ENCODE measurements around the gene BIN1. TPM values are rescaled to one million over a fixed set of nuclear protein-coding genes. Genes with fewer than 3 reads are reported as not detected.
A peak's percentile ranks its signal among the peaks of the same experiment; 100 is the strongest.

BIN1 gene
- total and polyA plus RNA-seq, 2 of the 4 experiments (the other 2 are of a cell fraction): 18.1 to 25.7 TPM

DNA sequence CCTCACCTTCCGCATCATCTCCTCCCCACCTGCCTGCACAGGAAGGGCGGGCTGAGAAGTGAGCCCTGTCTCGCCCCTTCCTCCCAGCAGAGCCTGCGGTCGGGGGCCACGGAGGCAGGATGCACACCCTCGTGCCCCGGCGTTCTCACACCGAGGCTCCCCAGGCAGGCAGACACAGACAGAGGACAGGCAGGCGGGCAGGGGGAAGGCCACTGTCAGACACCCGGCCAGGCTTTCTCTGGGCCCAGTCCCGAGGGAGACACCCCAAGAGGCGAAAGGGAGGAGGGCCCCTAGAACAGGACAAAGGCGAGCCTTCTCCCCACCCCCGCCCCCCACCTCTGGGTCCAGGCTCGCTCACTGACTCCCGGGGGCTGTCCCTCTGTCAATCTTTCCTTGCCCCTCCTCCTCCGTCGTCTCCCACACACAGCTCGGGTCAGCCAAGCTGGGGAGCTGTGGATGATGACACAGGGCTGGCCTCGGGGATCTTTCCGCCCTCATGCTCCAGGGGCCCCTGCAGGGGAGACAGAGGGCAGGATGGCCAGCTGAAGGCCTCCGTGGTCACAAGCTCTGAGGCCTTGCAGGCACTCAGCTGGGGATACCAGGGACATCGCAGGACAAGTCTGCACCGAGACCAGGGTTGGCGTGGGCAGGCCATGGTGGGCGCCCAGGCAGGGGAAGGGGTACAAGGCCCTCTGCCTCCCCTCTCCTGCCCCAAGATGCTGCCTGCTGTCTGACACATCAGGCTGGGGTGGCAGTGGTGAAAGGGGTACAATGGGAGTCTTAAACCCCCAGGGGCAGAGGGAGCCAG lies 24.9 kb downstream of the BIN1 start:
- H3K4me1 ChIP-seq (ENCODE audit: control insufficient read depth, insufficient read depth, low read length): peaks cover 53% of the 10 kb centered on the region
- H3K23ac ChIP-seq (ENCODE audit: low read depth, low read length): 0 out of 2 replicates have a peak overlapping the region, but pooled peaks have one; percentile 27
- H2AK9ac ChIP-seq (replicated peaks; ENCODE audit: low read depth, low read length, poor library complexity): peak overlapping the region; percentile 69
- H2BK120ac ChIP-seq (ENCODE audit: low read depth, low read length): peak overlapping the region; percentile 44
- in situ Hi-C loops (cut with MboI; ENCODE audit: low sequenced_read_pairs) (no loop called here), dilution Hi-C loops (cut with HindIII; ENCODE audit: low sequenced_read_pairs, unreplicated experiment) (no loop called here), intact Hi-C loops (cut with micrococcal nuclease) (loop anchor here (5.0 kb wide), 2 partner anchors 65 to 210 kb away; partner anchors contain the start of gene ERCC3)
- ATAC-seq (ENCODE audit: low read depth) (no peak), DNase-seq (peak; percentile 11)
- peak overlapping the region; percentile 37; the same call in 1 of the 2 replicates for H4K91ac ChIP-seq (ENCODE audit: insufficient read depth, low read depth, low read length)
- H3K27ac ChIP-seq (ENCODE audit: insufficient read depth, low read length): peak overlapping the region; percentile 33; the same call in 1 of the 2 replicates
- peak overlapping the region; percentile 27 for H2AFZ ChIP-seq (replicated peaks; ENCODE audit: low read length, poor library complexity)
- peaks cover 54% of the 10 kb centered on the region; the same call in 1 of the 2 replicates for H4K20me1 ChIP-seq (ENCODE audit: insufficient read depth, low read length)
- H3K18ac ChIP-seq (ENCODE audit: low read depth, low read length): peak overlapping the region; percentile 38; the same call in 1 of the 2 replicates
- peak overlapping the region; percentile 56; the same call in 1 of the 2 replicates for H3K14ac ChIP-seq (replicated peaks; ENCODE audit: low read depth, low read length)
- WGBS, 2 experiments (ENCODE audit: extremely low coverage in 2 of 2, insufficient read length in 1 of 2): 36% methylated on average over 9 of the region's 28 CpGs; no CpG with 5 or more reads in 1 of the 2 experiments
- no peak overlapping the region for H3K4me3 ChIP-seq (ENCODE audit: insufficient read depth, low read depth, low read length)
- no peaks in the 10 kb centered on the region for H3K36me3 ChIP-seq (ENCODE audit: control insufficient read depth, insufficient read depth, low read length)
- H4K5ac ChIP-seq (ENCODE audit: low read depth, low read length): peak overlapping the region; percentile 47; the same call in 1 of the 2 replicates
- no peak for TF ChIP-seq CHD1 (IDR thresholded peaks at IDR 0.05; ENCODE audit: low read depth, low read length)
- TF ChIP-seq RCOR1 (IDR thresholded peaks at IDR 0.05; ENCODE audit: insufficient replicate concordance, low read length): no peak
- no peak for TF ChIP-seq SMC3 (IDR thresholded peaks at IDR 0.05; ENCODE audit: low read depth, low read length)
- no peak for TF ChIP-seq NFE2L2 (IDR thresholded peaks at IDR 0.05; ENCODE audit: low read depth, low read length)
- no peak for TF ChIP-seq MXI1 (IDR thresholded peaks at IDR 0.05; ENCODE audit: borderline replicate concordance, low read depth, low read length)
- no peak for TF ChIP-seq BHLHE40 (IDR thresholded peaks at IDR 0.05; ENCODE audit: low read depth, low read length)
- TF ChIP-seq, protein P1, sequence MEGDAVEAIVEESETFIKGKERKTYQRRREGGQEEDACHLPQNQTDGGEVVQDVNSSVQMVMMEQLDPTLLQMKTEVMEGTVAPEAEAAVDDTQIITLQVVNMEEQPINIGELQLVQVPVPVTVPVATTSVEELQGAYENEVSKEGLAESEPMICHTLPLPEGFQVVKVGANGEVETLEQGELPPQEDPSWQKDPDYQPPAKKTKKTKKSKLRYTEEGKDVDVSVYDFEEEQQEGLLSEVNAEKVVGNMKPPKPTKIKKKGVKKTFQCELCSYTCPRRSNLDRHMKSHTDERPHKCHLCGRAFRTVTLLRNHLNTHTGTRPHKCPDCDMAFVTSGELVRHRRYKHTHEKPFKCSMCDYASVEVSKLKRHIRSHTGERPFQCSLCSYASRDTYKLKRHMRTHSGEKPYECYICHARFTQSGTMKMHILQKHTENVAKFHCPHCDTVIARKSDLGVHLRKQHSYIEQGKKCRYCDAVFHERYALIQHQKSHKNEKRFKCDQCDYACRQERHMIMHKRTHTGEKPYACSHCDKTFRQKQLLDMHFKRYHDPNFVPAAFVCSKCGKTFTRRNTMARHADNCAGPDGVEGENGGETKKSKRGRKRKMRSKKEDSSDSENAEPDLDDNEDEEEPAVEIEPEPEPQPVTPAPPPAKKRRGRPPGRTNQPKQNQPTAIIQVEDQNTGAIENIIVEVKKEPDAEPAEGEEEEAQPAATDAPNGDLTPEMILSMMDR (conservative IDR thresholded peaks at IDR 0.05; ENCODE audit: low read depth, low read length): no peak
- TF ChIP-seq RFX5 (IDR thresholded peaks at IDR 0.05; ENCODE audit: low read depth, low read length): no peak
- no peak for TF ChIP-seq CEBPB (IDR thresholded peaks at IDR 0.05; ENCODE audit: low read depth, low read length)
- TF ChIP-seq FOS (IDR thresholded peaks at IDR 0.05; ENCODE audit: low read depth, low read length): no peak
- TF ChIP-seq RAD21 (IDR thresholded peaks at IDR 0.05; ENCODE audit: low read length): no peak
- TF ChIP-seq MAFK (IDR thresholded peaks at IDR 0.05; ENCODE audit: low read depth, low read length): no peak
- TF ChIP-seq, protein P2, sequence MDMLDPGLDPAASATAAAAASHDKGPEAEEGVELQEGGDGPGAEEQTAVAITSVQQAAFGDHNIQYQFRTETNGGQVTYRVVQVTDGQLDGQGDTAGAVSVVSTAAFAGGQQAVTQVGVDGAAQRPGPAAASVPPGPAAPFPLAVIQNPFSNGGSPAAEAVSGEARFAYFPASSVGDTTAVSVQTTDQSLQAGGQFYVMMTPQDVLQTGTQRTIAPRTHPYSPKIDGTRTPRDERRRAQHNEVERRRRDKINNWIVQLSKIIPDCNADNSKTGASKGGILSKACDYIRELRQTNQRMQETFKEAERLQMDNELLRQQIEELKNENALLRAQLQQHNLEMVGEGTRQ (IDR thresholded peaks at IDR 0.05; ENCODE audit: low read depth, low read length): no peak
- no peak overlapping the region for H3K9ac ChIP-seq (ENCODE audit: low read depth, low read length)
- peaks cover 23 to 78% of the 10 kb centered on the region in 2 experiments; a peak in 3 of 4 replicates for H3K79me1 ChIP-seq (ENCODE audit: low read depth in 1 of 2, low read length in 2 of 2)
- no peaks in the 10 kb centered on the region for H3K9me3 ChIP-seq (ENCODE audit: control insufficient read depth, insufficient read depth, low read length)
- H3K9me1 ChIP-seq (ENCODE audit: insufficient read depth, low read length): peaks cover 22% of the 10 kb centered on the region
- peak overlapping the region; percentile 79 for H3K4ac ChIP-seq (ENCODE audit: low read depth, low read length)
- 0 out of 2 replicates have a peak overlapping the region, but pooled peaks have one; percentile 9 for H2BK20ac ChIP-seq (ENCODE audit: low read depth, low read length)
- H2BK15ac ChIP-seq (ENCODE audit: low read depth, low read length): no peak overlapping the region
- peak overlapping the region; percentile 93 for H2AK5ac ChIP-seq (ENCODE audit: low read depth, low read length)
- peak overlapping the region in 1 of 2 experiments; percentile 12; a peak in 2 of 4 replicates for H4K8ac ChIP-seq (ENCODE audit: low read depth in 2 of 2, low read length in 2 of 2)
- ChIA-PET CTCF (no interaction called here), POLR2A (ENCODE audit: unreplicated experiment) (interaction anchor here (0.6 kb wide), 1 partner anchor 19 kb away, joined by 8 read pairs; no protein-coding TSS in a partner anchor)
- H3K4me2 ChIP-seq (ENCODE audit: low read depth, low read length): no peak overlapping the region
- H3K27me3 ChIP-seq (ENCODE audit: control insufficient read depth, insufficient read depth, low read length): no peaks in the 10 kb centered on the region
- no peak overlapping the region for H3K56ac ChIP-seq (ENCODE audit: extremely low read depth, insufficient read depth, low read length)
- no TSS peak for BruUV-seq (replicated peaks)
- H2BK5ac ChIP-seq (ENCODE audit: low read depth, low read length, poor library complexity, severe bottlenecking): peak overlapping the region; percentile 7

Data from IMR-90 (cell line).